Measurements from ENCODE around the gene PIAS4.

- TF ChIP-seq CTCF (IDR thresholded peaks at IDR 0.05; ENCODE audit: low read depth, low read length, poor library complexity, severe bottlenecking) (no peak), EZH2phosphoT487 (IDR thresholded peaks at IDR 0.05; ENCODE audit: borderline replicate concordance, low read length) (no peak)
These were observed 32.4 kb upstream of the PIAS4 start for GRCh38 chr19:3975144-3975543.
